Breast epithelium (tissue), 4 donors: Measurements from ENCODE around the gene DAPK1. TPM values are rescaled to one million over a fixed set of nuclear protein-coding genes. Genes with fewer than 3 reads are reported as not detected.

Experiments
- DNase-seq, 2 donors: peaks; one replicate each; pipeline ENCODE4 v3.0.0-alpha.2; 2019; ENCODE audit warnings: low spot score in 2 of 2
- H3K27ac ChIP-seq, 2 donors: fragments of 200-600 bp; sonication (generic) in 1 of 2; one replicate each; pipeline ENCODE4 v1.5.1; 2016 to 2019; ENCODE audit warnings: mild to moderate bottlenecking in 1 of 2
- H3K27me3 ChIP-seq, 2 donors: fragments of 200-600 bp; sonication (generic) in 1 of 2; one replicate each; pipeline versions ENCODE4 v1.5.1 to v1.6.0; 2017 to 2019; ENCODE audit warnings: control low read depth in 1 of 2, mild to moderate bottlenecking in 1 of 2
- H3K36me3 ChIP-seq: fragments of 200-600 bp; one replicate; pipeline ENCODE4 v1.5.1; 2019
- H3K4me1 ChIP-seq, 2 donors: fragments of 200-600 bp; sonication (generic); one replicate each; pipeline ENCODE4 v1.5.1; 2016 to 2019; ENCODE audit warnings: control low read depth in 1 of 2
- H3K4me3 ChIP-seq, 3 donors: fragments of 200-600 bp; sonication (generic); 1 replicate in 2 of 3; 2 replicates in 1 of 3; pipeline ENCODE4 v1.5.1; 2016 to 2019; ENCODE audit warnings: mild to moderate bottlenecking in 3 of 3, moderate library complexity in 2 of 3
- H3K9me3 ChIP-seq, 2 donors: fragments of 200-600 bp; sonication (generic) in 1 of 2; one replicate each; pipeline ENCODE4 v1.5.1; 2016 to 2019; ENCODE audit warnings: control low read depth in 1 of 2
- CTCF ChIP-seq, 3 donors: fragments of 450-650 bp; IDR thresholded peaks; one replicate each; pipeline ENCODE4 v1.5.1; 2016 to 2017; ENCODE audit warnings: antibody characterized with exemption in 3 of 3, mild to moderate bottlenecking in 3 of 3, moderate library complexity in 3 of 3
- POLR2A ChIP-seq: fragments of 450-650 bp; IDR thresholded peaks from one replicate; pipeline ENCODE4 v1.6.1; 2016; ENCODE audit warnings: antibody characterized with exemption, mild to moderate bottlenecking, moderate library complexity
- POLR2AphosphoS5 ChIP-seq, 3 donors: sonication (generic); formaldehyde crosslinking; IDR thresholded peaks; one replicate each; pipeline ENCODE4 v1.6.1; 2017; ENCODE audit warnings: antibody characterized with exemption in 3 of 3
- intact Hi-C: fragments of 100-400 bp; cut with DNase I; formaldehyde crosslinking; loops from one replicate; pipeline ENCODE4 v1.15.1; 2023; ENCODE audit warnings: low total_unique reads
- total RNA-seq, 3 donors: library from RNA; depleted of rRNA; stranded (reverse); fragments of >200 nt; gene quantifications; one replicate each; pipeline ENCODE4 v1.1.0, GENCODE V29; 2016

Gene DAPK1
- total RNA-seq, 3 donors from 2014 or later: 14.7 to 42.6 (median 34.5) TPM

DNA sequence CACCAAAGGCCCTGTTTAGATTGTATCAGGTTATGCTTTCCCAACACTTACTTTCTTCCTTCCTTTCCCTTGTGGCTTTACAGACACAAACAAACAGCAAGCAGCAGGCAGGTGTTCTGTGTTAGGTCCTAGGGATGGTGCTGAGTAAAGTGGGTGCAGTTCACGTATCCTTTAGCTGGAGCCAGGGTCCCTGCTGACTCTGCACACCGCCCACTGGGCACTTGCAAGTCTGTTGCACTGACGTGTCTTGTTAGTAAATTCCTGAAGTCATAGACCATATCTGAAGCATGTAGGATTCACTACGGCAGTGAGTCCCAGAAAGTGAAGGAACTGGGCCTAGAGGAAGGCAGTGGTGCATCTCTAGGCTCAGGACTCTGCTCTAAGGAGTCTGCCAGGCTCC is 96.5 kb downstream of the DAPK1 start:
- H3K4me1 ChIP-seq: no peaks in the 10 kb centered on the region
- intact Hi-C loops: no loop called here
- no peak overlapping the region for H3K4me3 ChIP-seq
- H3K27ac ChIP-seq: peak overlapping the region in 1 of 2 donors; percentile 28
- TF ChIP-seq CTCF (IDR thresholded peaks at IDR 0.05) (no peak), POLR2A (no peak), POLR2AphosphoS5 (IDR thresholded peaks at IDR 0.05) (no peak)
- H3K36me3 ChIP-seq: no peaks in the 10 kb centered on the region
- no peak for DNase-seq
- H3K9me3 ChIP-seq: no peaks in the 10 kb centered on the region
- peaks cover 0 to 3% of the 10 kb centered on the region in 2 donors for H3K27me3 ChIP-seq

GRCh38 chr9:87594662-87595061 is 97.0 kb downstream of the DAPK1 start:
- Histone ChIP-seq H3K36me3 (no peaks in the 10 kb centered on the region), H3K27me3 (peaks cover 0 to 3% of the 10 kb centered on the region in 2 donors), H3K4me1 (no peaks in the 10 kb centered on the region), H3K9me3 (no peaks in the 10 kb centered on the region), H3K27ac (no peak overlapping the region), H3K4me3 (no peak overlapping the region)
- DNase-seq: no peak
- TF ChIP-seq CTCF (IDR thresholded peaks at IDR 0.05) (no peak), POLR2AphosphoS5 (IDR thresholded peaks at IDR 0.05) (no peak), POLR2A (no peak)
- intact Hi-C loops: no loop called here

DNA sequence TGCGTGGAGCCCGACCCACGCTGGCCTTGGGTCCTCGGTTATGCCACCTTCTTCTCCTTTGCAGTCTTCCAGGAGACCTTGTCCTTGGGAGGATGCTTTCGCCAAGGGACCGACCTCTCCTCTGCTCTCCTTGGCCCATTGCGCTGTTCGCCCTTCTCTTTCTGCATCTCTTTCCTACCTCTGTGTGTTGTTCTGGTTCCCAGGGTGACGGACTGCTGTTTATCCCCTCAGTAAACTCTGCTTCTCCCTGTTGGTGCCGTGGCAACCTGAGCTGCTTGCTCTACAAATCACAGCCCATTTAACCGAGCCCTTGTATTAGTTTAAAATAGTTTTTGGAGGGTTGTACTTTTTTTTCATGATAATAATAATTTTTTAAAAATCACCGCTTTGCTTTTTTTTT is 97.9 kb downstream of the DAPK1 start:
- Histone ChIP-seq H3K27ac (no peak overlapping the region), H3K9me3 (no peaks in the 10 kb centered on the region), H3K4me3 (no peak overlapping the region), H3K36me3 (no peaks in the 10 kb centered on the region), H3K4me1 (no peaks in the 10 kb centered on the region), H3K27me3 (peaks cover 0 to 3% of the 10 kb centered on the region in 2 donors)
- intact Hi-C loops: no loop called here
- no peak for TF ChIP-seq POLR2AphosphoS5 (IDR thresholded peaks at IDR 0.05)
- no peak for DNase-seq

DNA sequence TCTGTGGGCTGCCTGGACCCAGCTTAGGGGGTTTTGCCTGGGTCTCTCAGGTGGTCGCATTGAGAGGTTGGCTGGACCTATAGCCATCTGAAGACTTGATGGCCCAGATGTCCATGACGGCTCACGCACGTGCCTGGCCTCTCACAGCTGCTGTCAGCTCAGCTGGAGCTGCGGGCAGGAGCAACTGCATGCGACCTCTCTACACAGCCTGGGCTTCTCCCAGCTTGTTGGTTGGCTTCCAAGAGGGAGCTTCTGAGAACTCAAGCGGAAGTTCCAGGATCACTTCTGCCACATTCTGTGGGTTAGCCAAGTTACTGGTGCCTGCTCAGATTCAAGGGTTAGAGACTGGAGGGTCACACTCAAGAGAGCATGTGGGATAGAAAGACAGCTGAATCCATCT is 99.2 kb downstream of the DAPK1 start:
- no peaks in the 10 kb centered on the region for H3K9me3 ChIP-seq
- no peak overlapping the region for H3K27ac ChIP-seq
- no peak overlapping the region for H3K4me3 ChIP-seq
- DNase-seq: no peak
- TF ChIP-seq POLR2AphosphoS5 (IDR thresholded peaks at IDR 0.05) (no peak), CTCF (IDR thresholded peaks at IDR 0.05) (no peak), POLR2A (no peak)
- no peaks in the 10 kb centered on the region for H3K36me3 ChIP-seq
- peaks cover 0 to 3% of the 10 kb centered on the region in 2 donors for H3K27me3 ChIP-seq
- intact Hi-C loops: no loop called here
- no peaks in the 10 kb centered on the region for H3K4me1 ChIP-seq

DNA sequence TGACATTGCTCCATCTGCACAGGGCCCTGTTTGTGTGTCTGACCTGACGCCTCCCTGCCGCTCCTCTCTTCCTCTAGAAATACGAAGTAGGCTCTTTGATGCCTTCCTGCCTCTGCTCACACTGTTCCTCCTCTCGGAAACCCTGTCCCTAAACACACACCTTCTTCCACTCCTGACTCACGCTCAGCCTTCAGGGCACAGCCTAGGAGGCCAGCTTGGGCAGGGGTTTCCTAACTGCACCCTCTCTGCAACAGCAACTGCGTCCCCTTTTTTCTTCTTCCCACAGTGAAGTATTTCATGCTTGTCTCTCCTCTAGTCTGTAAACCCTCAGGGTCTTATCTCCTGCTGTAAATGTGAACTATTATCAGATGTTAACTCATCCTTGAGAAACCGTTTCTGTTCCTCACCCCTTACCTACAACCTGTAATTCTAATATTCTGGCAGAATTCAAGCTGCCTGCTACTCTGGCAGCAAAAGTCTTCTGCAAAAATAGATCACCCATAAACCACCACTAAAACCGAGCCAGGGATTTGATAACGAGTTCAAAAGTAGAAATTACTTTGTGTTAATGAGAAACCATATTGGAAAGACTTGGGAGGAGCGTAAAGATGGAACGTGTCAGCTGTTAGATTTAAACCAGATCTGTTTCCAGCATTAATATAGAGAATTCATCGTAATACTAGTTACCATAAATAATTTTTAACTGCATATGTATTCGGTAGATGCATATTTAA is 100.2 kb downstream of the DAPK1 start:
- no peaks in the 10 kb centered on the region for H3K4me1 ChIP-seq
- H3K27ac ChIP-seq: no peak overlapping the region

More for the DNA sequence above, 100.2 kb downstream of the DAPK1 start:
- H3K4me3 ChIP-seq: no peak overlapping the region
- no peaks in the 10 kb centered on the region for H3K9me3 ChIP-seq
- H3K36me3 ChIP-seq: no peaks in the 10 kb centered on the region
- intact Hi-C loops: no loop called here
- DNase-seq: no peak
- TF ChIP-seq POLR2AphosphoS5 (IDR thresholded peaks at IDR 0.05): no peak
- no peak for TF ChIP-seq POLR2A
- TF ChIP-seq CTCF (IDR thresholded peaks at IDR 0.05): no peak
- H3K27me3 ChIP-seq: no peaks in the 10 kb centered on the region
